HG03159 (cell line): ENCODE results near the gene SLC2A13.
"Not testable (repeated sequence)": the region's sequence is repeated elsewhere in the genome, so short reads cannot be mapped to it uniquely, and the experiment has no call there.

ENCODE experiments used
- ATAC-seq: cut with Tn5 transposase; IDR thresholded peaks from one replicate; pipeline ENCODE4 v1.9.1; 2021; ENCODE audit warnings: mild to moderate bottlenecking, moderate library complexity; ENCODE audit not compliant: unreplicated experiment

Gene SLC2A13

GRCh38 chr12:39830171-39830570 lies 275.7 kb downstream of the SLC2A13 start:
- ATAC-seq = no peak

GRCh38 chr12:39824505-39825212 lies 281.2 kb downstream of the SLC2A13 start:
- no peak for ATAC-seq

- no peak for ATAC-seq
These were observed 289.2 kb downstream of the SLC2A13 start for GRCh38 chr12:39816671-39817185.

- ATAC-seq = no peak
These were observed 290.1 kb downstream of the SLC2A13 start for GRCh38 chr12:39815746-39816145.

GRCh38 chr12:39814626-39815025 lies 291.3 kb downstream of the SLC2A13 start:
- ATAC-seq = no peak

GRCh38 chr12:39813776-39814175 lies 292.1 kb downstream of the SLC2A13 start:
- no peak for ATAC-seq

- ATAC-seq = not testable (repeated sequence)
These were observed 293.4 kb downstream of the SLC2A13 start for GRCh38 chr12:39812456-39812855.

GRCh38 chr12:39807043-39807442 lies 298.8 kb downstream of the SLC2A13 start:
- ATAC-seq = peak; percentile 89

GRCh38 chr12:39805651-39806050 lies 300.2 kb downstream of the SLC2A13 start:
- ATAC-seq = no peak

- ATAC-seq = no peak
These were observed 301.0 kb downstream of the SLC2A13 start for GRCh38 chr12:39804898-39805297.

- no peak for ATAC-seq
These were observed 301.4 kb downstream of the SLC2A13 start for GRCh38 chr12:39804479-39804878.

- ATAC-seq = no peak
These were observed 302.7 kb downstream of the SLC2A13 start for GRCh38 chr12:39803151-39803550.

GRCh38 chr12:39798977-39799376 lies 306.9 kb downstream of the SLC2A13 start:
- ATAC-seq = no peak

GRCh38 chr12:39798429-39798828 lies 307.5 kb downstream of the SLC2A13 start:
- no peak for ATAC-seq

- ATAC-seq = no peak
These were observed 310.4 kb downstream of the SLC2A13 start for GRCh38 chr12:39795481-39795880.

GRCh38 chr12:39792938-39793337 lies 312.9 kb downstream of the SLC2A13 start:
- ATAC-seq = no peak

GRCh38 chr12:39788239-39788638 lies 317.6 kb downstream of the SLC2A13 start:
- no peak for ATAC-seq

GRCh38 chr12:39785814-39786213 lies 320.1 kb downstream of the SLC2A13 start:
- ATAC-seq = not testable (repeated sequence)

GRCh38 chr12:39782026-39782545 lies 323.8 kb downstream of the SLC2A13 start:
- ATAC-seq = no peak

- no peak for ATAC-seq
These were observed 324.9 kb downstream of the SLC2A13 start for GRCh38 chr12:39780913-39781446.

GRCh38 chr12:39780411-39780912 lies 325.4 kb downstream of the SLC2A13 start:
- ATAC-seq = no peak

- ATAC-seq = no peak
These were observed 326.0 kb downstream of the SLC2A13 start for GRCh38 chr12:39779768-39780340.
